Uterus (tissue), 4 donors: Measurements from ENCODE around the gene CCDC185. TPM values are rescaled to one million over a fixed set of nuclear protein-coding genes. Genes with fewer than 3 reads are reported as not detected.

Source experiments
- DNase-seq, 2 donors: peaks; one replicate each; pipeline ENCODE4 v3.0.0-alpha.2; 2019 to 2020
- H3K27ac ChIP-seq, 2 donors: fragments of 200-600 bp; sonication (generic); 1 replicate in 1 of 2; 2 replicates in 1 of 2; pipeline ENCODE4 v1.5.1; 2016 to 2018
- H3K27me3 ChIP-seq, 2 donors: fragments of 200-600 bp; sonication (generic); one replicate each; pipeline ENCODE4 v1.5.1; 2018 to 2019; ENCODE audit warnings: control low read depth in 1 of 2
- H3K36me3 ChIP-seq, 2 donors: fragments of 200-600 bp; sonication (generic); one replicate each; pipeline ENCODE4 v1.5.1; 2019; ENCODE audit warnings: control low read depth in 1 of 2
- H3K4me1 ChIP-seq, 2 donors: fragments of 200-600 bp; sonication (generic); one replicate each; pipeline ENCODE4 v1.5.1; 2018 to 2019; ENCODE audit warnings: control low read depth in 1 of 2
- H3K4me3 ChIP-seq, 2 donors: fragments of 200-600 bp; sonication (generic); 1 replicate in 1 of 2; 2 replicates in 1 of 2; pipeline ENCODE4 v1.5.1; 2018 to 2019; ENCODE audit warnings: mild to moderate bottlenecking in 1 of 2
- H3K9me3 ChIP-seq, 2 donors: fragments of 200-600 bp; sonication (generic); one replicate each; pipeline ENCODE4 v1.5.1; 2019; ENCODE audit warnings: control low read depth in 1 of 2
- POLR2A ChIP-seq, 2 donors: fragments of 450-650 bp; IDR thresholded peaks; one replicate each; pipeline ENCODE4 v1.6.1; 2016; ENCODE audit warnings: antibody characterized with exemption in 2 of 2, mild to moderate bottlenecking in 1 of 2, moderate library complexity in 1 of 2
- intact Hi-C: fragments of 100-400 bp; cut with DNase I; formaldehyde crosslinking; loops from one replicate; pipeline ENCODE4 v1.15.1; 2023; ENCODE audit warnings: low total_unique reads
- total RNA-seq, 4 donors: library from RNA; depleted of rRNA in 3 of 4; stranded (reverse); fragments of >200 nt in 3 of 4; gene quantifications; one replicate each; pipeline versions ENCODE4 v1.1.0 to v1.2.4, GENCODE V29; 2014 to 2023
- TF ChIP-seq, protein P1 (sequence below), 4 experiments: fragments of 200-600 bp in 2 of 4; fragments of 450-650 bp in 2 of 4; sonication (generic) in 2 of 4; IDR thresholded peaks; one replicate each; pipeline ENCODE4 v1.5.1; 2016 to 2019; ENCODE audit warnings: antibody characterized with exemption in 4 of 4, mild to moderate bottlenecking in 2 of 4, moderate library complexity in 1 of 4
- donor health status: DM: yes; HTN: yes; CAD: no.

Gene CCDC185
- total RNA-seq, 4 donors from 2014 or later, result not detected

DNA sequence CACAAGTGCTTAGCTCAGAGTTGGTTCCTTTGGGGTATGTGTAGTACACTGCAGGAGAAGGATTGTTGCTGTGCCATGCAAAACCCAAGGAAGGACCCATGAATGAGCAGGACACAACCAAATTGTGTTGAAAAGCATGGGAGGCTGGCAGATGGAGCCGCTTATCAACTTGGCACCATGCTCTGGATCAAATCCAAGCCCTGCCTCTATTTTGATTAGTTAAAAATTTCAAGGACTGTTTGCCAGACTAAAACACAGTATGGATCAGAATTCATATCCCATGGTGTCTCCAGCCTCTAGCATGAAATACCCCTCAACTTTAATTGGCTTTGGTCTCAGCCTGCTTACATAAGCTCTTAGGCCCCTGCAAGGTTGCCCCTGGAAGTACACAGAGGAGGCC lies 27.8 kb downstream of the CCDC185 start:
- no peaks in the 10 kb centered on the region for H3K27me3 ChIP-seq
- DNase-seq, result no peak
- H3K4me3 ChIP-seq, result no peak overlapping the region
- H3K27ac ChIP-seq, result no peak overlapping the region
- H3K4me1 ChIP-seq, result no peaks in the 10 kb centered on the region
- TF ChIP-seq, protein P1, sequence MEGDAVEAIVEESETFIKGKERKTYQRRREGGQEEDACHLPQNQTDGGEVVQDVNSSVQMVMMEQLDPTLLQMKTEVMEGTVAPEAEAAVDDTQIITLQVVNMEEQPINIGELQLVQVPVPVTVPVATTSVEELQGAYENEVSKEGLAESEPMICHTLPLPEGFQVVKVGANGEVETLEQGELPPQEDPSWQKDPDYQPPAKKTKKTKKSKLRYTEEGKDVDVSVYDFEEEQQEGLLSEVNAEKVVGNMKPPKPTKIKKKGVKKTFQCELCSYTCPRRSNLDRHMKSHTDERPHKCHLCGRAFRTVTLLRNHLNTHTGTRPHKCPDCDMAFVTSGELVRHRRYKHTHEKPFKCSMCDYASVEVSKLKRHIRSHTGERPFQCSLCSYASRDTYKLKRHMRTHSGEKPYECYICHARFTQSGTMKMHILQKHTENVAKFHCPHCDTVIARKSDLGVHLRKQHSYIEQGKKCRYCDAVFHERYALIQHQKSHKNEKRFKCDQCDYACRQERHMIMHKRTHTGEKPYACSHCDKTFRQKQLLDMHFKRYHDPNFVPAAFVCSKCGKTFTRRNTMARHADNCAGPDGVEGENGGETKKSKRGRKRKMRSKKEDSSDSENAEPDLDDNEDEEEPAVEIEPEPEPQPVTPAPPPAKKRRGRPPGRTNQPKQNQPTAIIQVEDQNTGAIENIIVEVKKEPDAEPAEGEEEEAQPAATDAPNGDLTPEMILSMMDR (IDR thresholded peaks at IDR 0.05), result no peak
- no peak for TF ChIP-seq POLR2A (IDR thresholded peaks at IDR 0.05)
- H3K9me3 ChIP-seq, result no peaks in the 10 kb centered on the region
- H3K36me3 ChIP-seq, result no peaks in the 10 kb centered on the region
- intact Hi-C loops, result no loop called here

DNA sequence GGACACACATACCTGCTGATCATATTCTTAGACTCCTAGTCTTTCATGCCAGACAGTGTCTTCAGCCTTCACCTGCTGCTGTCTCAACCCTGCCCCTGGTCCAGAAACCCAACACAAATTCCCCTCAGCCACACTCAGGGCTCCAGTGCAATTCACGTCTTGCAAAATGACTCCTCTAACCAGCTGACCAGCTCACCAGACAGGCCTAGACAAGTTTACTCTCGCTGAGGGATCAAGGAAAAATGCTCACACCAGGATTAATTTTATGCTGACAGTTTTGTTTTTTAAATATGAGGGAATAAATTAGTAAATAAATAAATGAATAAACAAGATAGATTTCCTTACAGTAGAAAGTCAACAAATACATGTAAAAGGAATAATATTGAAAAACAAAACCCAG lies 28.5 kb downstream of the CCDC185 start:
- DNase-seq, result no peak
- Histone ChIP-seq H3K27ac (no peak overlapping the region), H3K9me3 (no peaks in the 10 kb centered on the region), H3K27me3 (no peaks in the 10 kb centered on the region), H3K36me3 (no peaks in the 10 kb centered on the region), H3K4me1 (no peaks in the 10 kb centered on the region), H3K4me3 (no peak overlapping the region)
- TF ChIP-seq, protein P1 (IDR thresholded peaks at IDR 0.05), result no peak
- TF ChIP-seq POLR2A (IDR thresholded peaks at IDR 0.05), result no peak
- intact Hi-C loops, result no loop called here

DNA sequence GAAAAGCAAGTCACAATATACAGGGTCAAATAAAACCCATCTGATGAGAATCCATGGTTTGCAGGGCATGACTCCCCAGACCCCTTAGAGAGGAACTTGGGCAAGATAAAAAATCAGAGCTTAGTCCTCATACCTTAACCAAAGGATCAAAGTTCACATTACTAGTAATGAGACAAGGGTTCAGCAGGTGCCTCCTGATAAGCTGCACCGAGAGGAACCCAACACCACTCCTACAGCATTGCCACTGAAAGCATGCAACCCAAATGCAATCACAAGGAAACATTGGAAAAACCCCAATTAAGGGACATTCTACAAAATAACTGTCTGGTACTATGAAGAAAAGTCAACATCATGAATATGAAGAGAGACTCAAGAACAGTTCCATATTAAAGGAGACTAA lies 29.7 kb downstream of the CCDC185 start:
- no peak for DNase-seq
- Histone ChIP-seq H3K27ac (no peak overlapping the region), H3K4me3 (no peak overlapping the region), H3K9me3 (no peaks in the 10 kb centered on the region), H3K4me1 (no peaks in the 10 kb centered on the region), H3K27me3 (no peaks in the 10 kb centered on the region), H3K36me3 (no peaks in the 10 kb centered on the region)
- intact Hi-C loops, result no loop called here
- TF ChIP-seq, protein P1 (IDR thresholded peaks at IDR 0.05), result no peak
- no peak for TF ChIP-seq POLR2A (IDR thresholded peaks at IDR 0.05)

DNA sequence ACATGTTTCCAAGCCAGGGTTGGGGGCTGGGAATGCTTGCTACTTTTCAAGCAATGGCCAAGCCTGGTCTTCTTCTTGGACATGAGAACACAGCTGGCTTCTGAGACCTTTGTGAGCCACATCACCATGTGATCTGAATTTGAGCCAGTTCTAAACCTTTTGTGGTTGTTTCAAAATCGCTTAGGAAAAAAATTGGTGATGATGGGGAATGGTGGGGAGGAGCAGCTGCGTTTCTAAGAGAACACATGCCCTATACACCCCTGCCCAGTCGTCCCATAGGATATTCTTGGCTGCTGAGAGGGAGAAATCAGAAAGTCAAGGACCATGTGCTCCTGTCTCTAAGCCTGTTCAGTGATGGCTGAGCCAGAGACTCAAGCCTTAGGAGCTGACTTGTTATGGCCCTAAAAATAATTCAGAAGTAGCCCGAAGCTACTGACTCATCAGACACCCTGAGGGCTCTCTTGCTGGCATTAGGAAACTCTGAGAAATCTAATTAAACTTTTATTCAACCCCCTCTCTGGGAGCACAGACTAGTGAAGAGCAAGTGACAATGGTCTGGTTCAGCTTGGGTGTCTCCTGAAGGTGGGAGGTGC lies 30.5 kb downstream of the CCDC185 start:
- intact Hi-C loops, result no loop called here
- H3K4me3 ChIP-seq, result no peak overlapping the region
- TF ChIP-seq POLR2A (IDR thresholded peaks at IDR 0.05), result no peak
- TF ChIP-seq, protein P1 (IDR thresholded peaks at IDR 0.05), result no peak
- H3K9me3 ChIP-seq, result no peaks in the 10 kb centered on the region
- no peak for DNase-seq
- H3K4me1 ChIP-seq, result no peaks in the 10 kb centered on the region
- no peaks in the 10 kb centered on the region for H3K36me3 ChIP-seq
- no peak overlapping the region for H3K27ac ChIP-seq
- no peaks in the 10 kb centered on the region for H3K27me3 ChIP-seq

DNA sequence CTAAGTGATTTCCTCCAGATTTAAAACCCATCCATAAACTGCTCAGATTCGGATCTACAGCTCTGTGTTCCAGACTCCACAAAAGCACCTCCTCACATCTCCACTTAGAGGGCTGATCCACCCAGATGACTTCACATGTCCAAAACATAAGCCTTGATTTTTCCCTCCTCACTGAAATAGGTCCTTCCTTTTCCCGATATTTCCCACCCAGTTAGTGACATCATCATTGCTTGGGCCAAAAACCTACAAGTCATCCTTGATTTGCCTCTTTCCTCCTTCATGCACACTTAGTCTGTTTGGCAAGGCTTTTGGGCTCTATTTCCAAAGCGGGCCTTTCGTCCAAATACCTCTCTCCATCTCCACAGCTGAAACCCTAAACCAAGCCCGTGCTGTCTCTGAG lies 32.3 kb downstream of the CCDC185 start:
- TF ChIP-seq, protein P1 (IDR thresholded peaks at IDR 0.05), result no peak
- TF ChIP-seq POLR2A (IDR thresholded peaks at IDR 0.05), result no peak
- no peak overlapping the region for H3K4me3 ChIP-seq
- H3K4me1 ChIP-seq, result no peaks in the 10 kb centered on the region
- no peaks in the 10 kb centered on the region for H3K9me3 ChIP-seq
- H3K27me3 ChIP-seq, result no peaks in the 10 kb centered on the region
- H3K27ac ChIP-seq, result no peak overlapping the region
- intact Hi-C loops, result no loop called here
- DNase-seq, result no peak
- no peaks in the 10 kb centered on the region for H3K36me3 ChIP-seq
